NCI-H748 treated with DMSO at 0.1 percent for 48 hours (cell line): ENCODE results near the gene EIF2A.
"Not testable (repeated sequence)": the region's sequence is repeated elsewhere in the genome, so short reads cannot be mapped to it uniquely, and the experiment has no call there.

Source experiments
- DNase-seq: peaks from one replicate; lab custom pipeline; 2025; lab: John Stamatoyannopoulos, UW

EIF2A gene

DNA sequence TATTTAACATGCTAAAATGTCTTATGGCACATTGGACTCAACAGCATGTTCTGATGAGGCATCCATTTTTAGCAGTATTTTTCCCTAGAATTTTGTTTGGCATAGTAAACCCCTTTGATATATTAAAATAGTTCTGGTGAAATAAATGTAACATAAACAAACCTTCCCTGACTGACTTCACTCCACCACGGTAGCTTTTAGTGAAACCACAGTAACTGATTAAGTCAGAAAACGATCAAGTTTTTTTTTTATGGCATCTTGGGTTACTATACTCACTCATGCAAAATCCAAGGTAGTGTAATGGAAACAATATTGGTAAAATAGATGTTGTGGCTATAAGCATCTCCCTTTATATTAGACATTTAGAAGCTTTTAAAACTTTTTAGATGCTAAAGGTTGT lies 3.1 kb upstream of the EIF2A start:
- no peak for DNase-seq

DNA sequence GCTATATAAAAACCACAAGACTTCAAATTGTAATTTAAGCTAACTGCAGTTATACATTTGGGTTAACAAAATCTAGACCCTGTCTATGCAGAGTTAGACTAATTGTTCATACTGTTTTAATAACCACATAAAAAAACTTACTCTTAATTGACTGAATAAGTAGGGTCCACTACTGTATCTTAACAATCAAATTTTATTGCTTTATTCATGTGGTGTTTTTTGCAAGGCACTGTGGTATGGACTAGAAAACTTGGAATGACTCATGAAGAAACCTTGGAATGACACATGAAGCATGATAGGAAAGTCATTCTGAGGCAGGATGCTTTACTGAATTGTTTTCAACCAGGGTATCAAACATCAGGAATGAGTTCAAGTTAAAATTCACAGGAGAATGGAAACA lies 2.5 kb upstream of the EIF2A start:
- no peak for DNase-seq

DNA sequence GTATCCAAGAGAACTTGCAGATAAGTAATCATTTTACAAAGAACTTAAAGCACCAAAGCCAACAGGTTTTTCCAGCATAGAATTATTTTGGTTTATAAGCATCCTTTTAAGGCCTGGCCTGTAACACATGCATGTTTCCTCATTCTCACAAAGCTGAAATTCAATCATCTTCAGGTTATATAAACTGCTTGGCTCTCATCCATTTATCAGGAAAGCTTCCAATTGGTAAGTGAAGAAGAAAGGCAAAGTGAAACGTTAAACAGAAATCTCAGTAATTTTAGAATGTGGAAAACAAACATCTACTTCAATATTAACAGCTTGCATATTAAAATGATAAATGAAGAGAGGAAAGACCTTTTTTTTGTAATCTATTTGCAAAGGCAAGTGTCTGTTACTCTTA lies 1.9 kb upstream of the EIF2A start:
- no peak for DNase-seq

- no peak for DNase-seq
Measured at GRCh38 chr3:150545419-150546225, 965 bp upstream of the EIF2A start.

- DNase-seq = no peak
Measured at GRCh38 chr3:150547045-150547741, 606 bp downstream of the EIF2A start.

- DNase-seq = no peak
Measured at GRCh38 chr3:150555859-150556436, 9.4 kb downstream of the EIF2A start.

- no peak for DNase-seq
Measured at GRCh38 chr3:150556792-150557191, 10.2 kb downstream of the EIF2A start.

GRCh38 chr3:150557725-150558124 lies 11.1 kb downstream of the EIF2A start:
- DNase-seq = no peak

DNA sequence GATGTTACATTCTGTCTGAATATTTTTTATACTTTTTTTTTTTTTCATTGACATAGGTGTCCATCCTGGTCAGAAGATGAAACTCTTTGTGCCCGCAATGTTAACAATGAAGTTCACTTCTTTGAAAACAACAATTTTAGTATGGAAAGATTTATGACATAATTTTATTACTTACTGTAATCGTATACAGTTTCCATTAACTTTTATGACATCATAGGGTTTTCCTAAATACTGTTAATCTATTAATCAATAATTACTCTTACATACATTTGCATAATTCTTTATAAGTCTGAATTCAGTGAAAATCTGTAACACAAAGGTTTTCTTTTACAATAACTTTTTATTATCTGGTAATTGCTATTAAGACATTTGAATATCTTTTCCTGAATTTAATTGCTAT lies 17.7 kb downstream of the EIF2A start:
- DNase-seq = no peak

DNA sequence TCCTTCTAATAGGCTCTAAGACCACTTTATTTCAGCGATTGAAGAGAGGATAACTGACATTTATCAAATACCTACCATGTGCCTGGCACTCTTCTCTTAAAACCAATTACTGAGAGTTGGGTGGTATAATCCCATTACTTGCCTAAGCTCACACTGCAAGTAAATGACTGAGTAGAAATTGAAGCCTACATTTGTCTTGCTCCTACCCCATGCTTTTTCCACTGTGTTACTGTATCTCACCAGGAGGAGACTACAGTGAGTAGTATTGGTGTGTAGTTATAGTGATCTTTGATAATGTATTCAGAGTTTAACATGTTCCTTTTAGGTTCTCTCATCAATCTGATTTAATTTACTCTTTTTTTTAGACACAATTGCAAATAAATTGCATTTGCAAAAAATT lies 20.7 kb downstream of the EIF2A start:
- DNase-seq = no peak

GRCh38 chr3:150577855-150578254 lies 31.3 kb downstream of the EIF2A start:
- DNase-seq = no peak

GRCh38 chr3:150581174-150581573 lies 34.6 kb downstream of the EIF2A start:
- no peak for DNase-seq

GRCh38 chr3:150582620-150583019 lies 36.0 kb downstream of the EIF2A start:
- no peak for DNase-seq

- no peak for DNase-seq
Measured at GRCh38 chr3:150583028-150583427, 36.4 kb downstream of the EIF2A start.

DNA sequence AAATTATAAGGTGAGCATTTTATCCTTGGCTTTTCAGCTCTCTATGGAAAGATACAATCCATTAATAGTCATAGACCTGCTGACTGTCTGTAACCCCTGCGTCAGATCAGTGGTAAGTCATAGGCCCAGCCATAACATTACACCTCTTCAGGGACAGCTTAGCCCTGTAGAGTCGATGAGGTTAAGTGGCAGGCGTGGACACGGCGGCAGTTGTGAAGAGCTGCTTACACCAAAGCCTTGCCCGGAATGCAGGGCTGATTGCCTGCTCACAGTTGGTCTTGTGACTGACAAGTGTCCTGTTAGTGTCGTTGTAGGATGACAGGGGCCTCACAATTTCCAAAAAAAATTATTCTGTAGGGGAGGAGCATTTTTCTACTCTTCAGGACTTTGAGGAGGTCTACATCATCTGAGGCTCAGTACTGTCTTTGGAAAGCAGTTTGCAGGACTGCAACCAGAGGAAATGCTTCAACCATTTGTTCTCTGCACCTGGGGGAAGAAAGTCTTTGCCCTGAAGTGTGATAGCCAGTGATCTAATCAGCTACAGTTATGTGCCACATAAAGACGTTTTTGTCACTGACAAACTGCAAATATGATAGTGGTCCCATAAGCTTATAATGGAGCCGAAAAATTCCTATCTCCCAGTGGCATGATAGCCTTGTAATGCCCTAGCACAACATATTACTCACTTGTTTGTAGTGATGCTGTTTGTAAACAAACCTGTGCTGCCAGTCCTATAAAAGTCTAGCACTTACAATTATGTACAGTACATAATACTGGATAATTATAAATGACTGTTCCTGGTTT lies 41.6 kb downstream of the EIF2A start:
- DNase-seq = no peak

- no peak for DNase-seq
Measured at GRCh38 chr3:150589759-150590158, 43.2 kb downstream of the EIF2A start.

DNA sequence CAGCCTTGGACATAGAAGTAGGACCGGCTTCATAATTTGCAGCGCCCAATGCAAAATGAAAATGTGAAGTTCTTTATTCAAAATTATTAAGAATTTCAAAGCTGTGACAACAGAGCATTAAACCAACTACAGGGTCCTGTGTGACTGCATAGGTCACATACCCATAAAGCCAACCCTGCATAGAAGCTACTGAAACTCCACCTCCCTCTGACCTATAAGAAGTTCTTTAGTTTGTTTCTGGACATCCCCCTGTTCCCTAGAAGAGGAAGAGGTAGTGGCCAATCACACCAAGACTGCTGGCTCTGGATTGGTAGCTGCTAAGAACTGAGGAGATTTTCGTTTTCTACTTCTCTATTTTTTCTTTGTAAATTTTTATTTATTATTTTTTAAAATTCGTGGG lies 47.6 kb downstream of the EIF2A start:
- DNase-seq = no peak

DNA sequence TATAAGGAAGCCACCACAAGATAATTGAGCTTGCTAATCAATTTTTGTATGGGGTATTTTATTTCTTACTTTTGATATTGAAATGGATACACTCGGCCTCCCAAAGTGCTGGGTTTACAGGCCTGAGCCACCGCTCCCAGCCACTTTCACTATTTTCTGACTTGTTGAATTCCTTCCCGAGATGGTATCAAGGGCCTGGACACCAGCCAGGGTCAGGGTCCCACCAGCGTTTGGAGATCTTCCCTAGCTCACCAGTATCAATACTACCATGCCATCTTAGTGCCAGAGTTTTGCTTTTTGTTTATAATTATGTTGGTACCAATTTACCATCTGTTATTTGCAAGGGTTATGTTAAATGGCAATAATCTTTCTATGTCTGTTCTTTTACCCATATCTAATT lies 51.1 kb downstream of the EIF2A start:
- DNase-seq = no peak

DNA sequence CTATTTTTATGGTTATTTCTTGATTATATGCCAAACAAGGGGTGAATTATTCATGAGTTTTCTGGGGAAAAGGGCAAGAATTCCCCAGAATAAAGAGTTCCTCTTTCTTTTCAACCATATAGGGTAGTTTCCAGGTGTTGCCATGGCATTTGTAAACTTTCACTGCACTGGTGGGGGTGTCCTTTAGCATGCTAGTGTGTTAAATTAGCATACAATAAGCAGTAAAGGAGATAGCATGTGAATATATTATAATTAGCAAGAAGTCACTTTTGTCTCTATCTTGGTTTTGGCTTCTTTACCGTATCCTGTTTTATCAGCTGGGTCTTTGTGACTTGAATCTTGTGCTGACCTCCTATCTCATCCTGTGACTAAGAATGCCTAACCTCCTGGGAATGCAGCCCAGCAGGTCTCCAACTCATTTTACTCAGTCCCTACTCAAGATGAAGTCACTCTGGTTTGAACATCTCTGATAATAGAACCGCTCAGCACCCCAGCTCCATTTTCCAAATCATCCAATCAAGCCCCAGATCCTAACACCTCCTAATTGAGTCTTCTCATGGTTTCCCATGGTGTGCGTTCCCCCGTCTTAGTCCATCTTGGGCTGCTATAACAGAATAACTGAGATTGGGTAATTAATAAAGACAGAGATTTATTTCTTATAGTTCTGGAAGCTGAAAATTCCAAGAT lies 53.2 kb downstream of the EIF2A start:
- DNase-seq = no peak

GRCh38 chr3:150600647-150601530 lies 54.3 kb downstream of the EIF2A start:
- not testable (repeated sequence) for DNase-seq
